ENCODE data around the gene NOL6.
"Not testable (repeated sequence)": the region's sequence is repeated elsewhere in the genome, so short reads cannot be mapped to it uniquely, and the experiment has no call there.

Gene NOL6, protein sequence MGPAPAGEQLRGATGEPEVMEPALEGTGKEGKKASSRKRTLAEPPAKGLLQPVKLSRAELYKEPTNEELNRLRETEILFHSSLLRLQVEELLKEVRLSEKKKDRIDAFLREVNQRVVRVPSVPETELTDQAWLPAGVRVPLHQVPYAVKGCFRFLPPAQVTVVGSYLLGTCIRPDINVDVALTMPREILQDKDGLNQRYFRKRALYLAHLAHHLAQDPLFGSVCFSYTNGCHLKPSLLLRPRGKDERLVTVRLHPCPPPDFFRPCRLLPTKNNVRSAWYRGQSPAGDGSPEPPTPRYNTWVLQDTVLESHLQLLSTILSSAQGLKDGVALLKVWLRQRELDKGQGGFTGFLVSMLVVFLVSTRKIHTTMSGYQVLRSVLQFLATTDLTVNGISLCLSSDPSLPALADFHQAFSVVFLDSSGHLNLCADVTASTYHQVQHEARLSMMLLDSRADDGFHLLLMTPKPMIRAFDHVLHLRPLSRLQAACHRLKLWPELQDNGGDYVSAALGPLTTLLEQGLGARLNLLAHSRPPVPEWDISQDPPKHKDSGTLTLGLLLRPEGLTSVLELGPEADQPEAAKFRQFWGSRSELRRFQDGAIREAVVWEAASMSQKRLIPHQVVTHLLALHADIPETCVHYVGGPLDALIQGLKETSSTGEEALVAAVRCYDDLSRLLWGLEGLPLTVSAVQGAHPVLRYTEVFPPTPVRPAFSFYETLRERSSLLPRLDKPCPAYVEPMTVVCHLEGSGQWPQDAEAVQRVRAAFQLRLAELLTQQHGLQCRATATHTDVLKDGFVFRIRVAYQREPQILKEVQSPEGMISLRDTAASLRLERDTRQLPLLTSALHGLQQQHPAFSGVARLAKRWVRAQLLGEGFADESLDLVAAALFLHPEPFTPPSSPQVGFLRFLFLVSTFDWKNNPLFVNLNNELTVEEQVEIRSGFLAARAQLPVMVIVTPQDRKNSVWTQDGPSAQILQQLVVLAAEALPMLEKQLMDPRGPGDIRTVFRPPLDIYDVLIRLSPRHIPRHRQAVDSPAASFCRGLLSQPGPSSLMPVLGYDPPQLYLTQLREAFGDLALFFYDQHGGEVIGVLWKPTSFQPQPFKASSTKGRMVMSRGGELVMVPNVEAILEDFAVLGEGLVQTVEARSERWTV

DNA sequence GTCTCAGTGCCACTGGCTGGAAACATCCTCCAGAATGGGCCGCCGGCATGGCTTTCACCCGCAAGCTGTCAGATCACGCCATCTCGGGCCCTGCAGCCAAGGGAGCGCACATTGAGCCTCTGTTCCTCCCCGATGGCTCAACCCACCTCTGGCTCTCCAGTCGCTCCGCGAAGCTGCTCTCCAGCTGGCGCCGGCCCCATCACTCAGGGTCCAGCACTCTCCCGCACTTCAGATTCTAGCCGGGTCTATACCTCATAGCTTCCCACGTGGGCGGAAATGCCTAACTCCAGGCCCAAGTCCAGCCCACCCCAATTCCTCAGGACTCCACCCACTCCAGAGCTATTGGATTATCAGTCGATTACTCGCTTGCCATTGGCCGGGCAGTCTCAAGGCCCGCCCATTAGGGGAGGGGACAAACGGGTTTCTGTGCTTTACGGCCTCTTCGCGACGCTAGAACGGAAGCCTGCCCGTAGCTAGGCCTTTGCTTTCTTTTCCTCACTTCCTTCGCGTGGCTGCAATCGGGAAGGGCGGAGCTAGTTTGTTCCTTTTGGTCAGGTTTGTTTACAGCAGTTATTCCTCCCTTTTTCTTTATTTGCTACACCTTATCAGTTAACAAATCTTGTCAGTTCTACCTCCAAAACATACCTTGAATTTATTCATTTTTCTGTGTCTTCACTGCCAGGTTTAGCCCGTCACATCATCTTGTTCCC is at the start of gene NOL6:
TSS of gene NOL6 (minus strand) at position 282 of the 710 bp plus-strand sequence. CDS start at position 200, 82 bp downstream.
- H3K4me3 ChIP-seq = peak within 1 kb of the TSS; percentile 70 to 76
- H3K9me3 ChIP-seq = no peaks in the 10 kb centered on the region
- TF ChIP-seq, protein P1, sequence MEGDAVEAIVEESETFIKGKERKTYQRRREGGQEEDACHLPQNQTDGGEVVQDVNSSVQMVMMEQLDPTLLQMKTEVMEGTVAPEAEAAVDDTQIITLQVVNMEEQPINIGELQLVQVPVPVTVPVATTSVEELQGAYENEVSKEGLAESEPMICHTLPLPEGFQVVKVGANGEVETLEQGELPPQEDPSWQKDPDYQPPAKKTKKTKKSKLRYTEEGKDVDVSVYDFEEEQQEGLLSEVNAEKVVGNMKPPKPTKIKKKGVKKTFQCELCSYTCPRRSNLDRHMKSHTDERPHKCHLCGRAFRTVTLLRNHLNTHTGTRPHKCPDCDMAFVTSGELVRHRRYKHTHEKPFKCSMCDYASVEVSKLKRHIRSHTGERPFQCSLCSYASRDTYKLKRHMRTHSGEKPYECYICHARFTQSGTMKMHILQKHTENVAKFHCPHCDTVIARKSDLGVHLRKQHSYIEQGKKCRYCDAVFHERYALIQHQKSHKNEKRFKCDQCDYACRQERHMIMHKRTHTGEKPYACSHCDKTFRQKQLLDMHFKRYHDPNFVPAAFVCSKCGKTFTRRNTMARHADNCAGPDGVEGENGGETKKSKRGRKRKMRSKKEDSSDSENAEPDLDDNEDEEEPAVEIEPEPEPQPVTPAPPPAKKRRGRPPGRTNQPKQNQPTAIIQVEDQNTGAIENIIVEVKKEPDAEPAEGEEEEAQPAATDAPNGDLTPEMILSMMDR (IDR thresholded peaks at IDR 0.05) = no peak
- peak within 1 kb of the TSS; percentile 59 to 66 for H3K27ac ChIP-seq
- intact Hi-C loops (cut with DNase I; ENCODE audit: low total_unique reads) = no loop called here
- H3K36me3 ChIP-seq = peaks cover 21 to 34% (median 30%) of the 10 kb centered on the region in 3 donors
- H3K27me3 ChIP-seq = no peaks in the 10 kb centered on the region
- DNase-seq = peak; percentile 99
- H3K4me1 ChIP-seq = peaks cover 0 to 18% (median 16%) of the 10 kb centered on the region in 4 donors

DNA sequence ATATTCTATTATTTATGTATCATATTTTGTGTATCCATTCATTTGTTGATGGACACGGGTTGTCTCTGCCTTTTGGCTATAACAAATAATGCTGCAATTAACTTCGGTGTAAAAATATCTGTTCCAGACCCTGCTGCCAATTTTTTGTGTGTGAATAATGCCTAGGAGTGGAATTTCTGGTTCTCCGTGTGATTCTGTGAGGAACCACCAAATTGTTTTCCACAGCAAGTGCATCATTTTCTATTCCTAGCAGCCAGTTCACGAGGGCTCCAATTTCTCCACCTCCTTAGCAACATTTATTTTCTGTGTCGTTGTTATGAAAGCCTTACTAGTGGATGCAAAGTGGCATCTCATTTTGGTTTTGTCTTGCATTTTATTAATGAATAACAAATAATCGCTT is 48.1 kb upstream of the NOL6 start:
- H3K9me3 ChIP-seq; DNase-seq; H3K27ac ChIP-seq; intact Hi-C loops (cut with DNase I; ENCODE audit: low total_unique reads); H3K36me3 ChIP-seq; H3K4me3 ChIP-seq: not testable (repeated sequence)
- peaks cover 0 to 16% (median 15%) of the 10 kb centered on the region in 4 donors for H3K4me1 ChIP-seq
- peaks cover 0 to 27% of the 10 kb centered on the region in 2 donors for H3K27me3 ChIP-seq

DNA sequence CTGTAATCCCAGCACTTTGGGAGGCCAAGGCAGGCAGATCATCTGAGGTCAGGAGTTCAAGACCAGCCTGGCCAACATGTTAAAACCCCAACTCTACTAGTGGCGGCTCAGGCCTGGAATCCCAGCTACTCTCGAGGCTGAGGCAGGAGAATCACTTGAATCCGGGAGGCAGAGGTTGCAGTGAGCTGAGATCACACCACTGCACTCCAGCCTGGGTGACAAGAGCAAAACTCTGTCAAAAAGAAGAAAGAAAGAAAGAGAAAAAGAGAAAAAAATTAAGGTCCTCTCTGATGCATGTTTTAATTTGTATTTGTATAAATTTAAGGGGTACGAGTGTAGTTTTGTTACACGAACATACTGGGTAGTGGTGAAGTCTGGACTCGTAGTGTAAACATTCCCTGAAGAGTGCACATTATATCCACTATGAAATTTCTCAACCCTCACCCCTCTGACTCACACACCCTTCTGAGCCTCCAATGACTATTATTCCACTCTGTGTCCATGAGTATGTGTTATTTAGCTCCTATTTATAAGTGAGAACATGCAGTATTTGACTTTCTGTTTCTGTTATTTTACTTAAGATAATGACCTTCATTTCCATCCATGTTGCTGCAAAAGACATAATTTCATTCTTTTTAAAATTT is 44.3 kb upstream of the NOL6 start:
- H3K4me3 ChIP-seq; H3K27ac ChIP-seq; DNase-seq; H3K4me1 ChIP-seq; H3K9me3 ChIP-seq; intact Hi-C loops (cut with DNase I; ENCODE audit: low total_unique reads); H3K27me3 ChIP-seq; H3K36me3 ChIP-seq: not testable (repeated sequence)

DNA sequence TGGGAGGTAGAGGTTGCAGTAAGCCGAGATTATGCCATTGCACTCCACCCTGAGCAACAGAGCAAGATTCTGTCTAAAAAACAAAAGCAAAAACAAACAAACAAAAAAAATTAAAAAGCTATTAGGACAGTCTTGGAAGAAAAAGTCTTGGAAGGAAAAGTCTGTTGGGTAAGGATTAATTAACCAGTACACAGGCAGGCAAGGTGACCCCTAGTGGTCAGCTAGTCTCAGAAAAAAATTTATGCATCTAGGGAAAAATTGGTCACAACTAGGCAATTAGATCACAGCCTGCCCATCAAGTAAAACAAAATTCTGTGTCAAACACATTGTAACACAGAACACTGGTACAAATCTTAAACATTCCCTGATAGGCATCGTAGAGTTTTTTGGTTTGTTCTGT is 43.6 kb upstream of the NOL6 start:
- Histone ChIP-seq H3K36me3 (no peaks in the 10 kb centered on the region), H3K9me3 (no peaks in the 10 kb centered on the region), H3K27ac (no peak overlapping the region), H3K27me3 (no peaks in the 10 kb centered on the region), H3K4me3 (no peak overlapping the region), H3K4me1 (no peaks in the 10 kb centered on the region)
- intact Hi-C loops (cut with DNase I; ENCODE audit: low total_unique reads) = no loop called here
- TF ChIP-seq, protein P1 (IDR thresholded peaks at IDR 0.05) = peak; percentile 31 to 49
- no peak for DNase-seq

DNA sequence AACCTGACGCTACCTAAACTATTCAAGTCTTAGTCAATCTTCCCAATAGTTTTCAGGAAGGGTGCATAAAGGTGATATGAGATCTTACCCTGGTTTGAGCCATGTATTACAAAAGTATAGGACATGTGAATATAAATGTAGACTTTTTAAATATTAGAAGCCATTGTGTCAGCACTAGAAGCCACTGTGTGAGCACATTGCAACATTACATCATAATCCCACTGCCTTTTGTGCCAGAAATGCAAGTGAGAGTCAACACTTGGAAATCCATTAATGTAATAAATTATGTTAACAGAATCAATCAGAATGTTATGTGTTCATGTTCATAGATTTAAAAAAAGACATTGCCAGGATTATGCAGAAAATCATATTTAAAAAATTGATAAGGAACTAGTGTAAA is 42.7 kb upstream of the NOL6 start:
- intact Hi-C loops (cut with DNase I; ENCODE audit: low total_unique reads); H3K9me3 ChIP-seq; H3K4me1 ChIP-seq; H3K4me3 ChIP-seq; H3K36me3 ChIP-seq; H3K27ac ChIP-seq; H3K27me3 ChIP-seq; DNase-seq: not testable (repeated sequence)

DNA sequence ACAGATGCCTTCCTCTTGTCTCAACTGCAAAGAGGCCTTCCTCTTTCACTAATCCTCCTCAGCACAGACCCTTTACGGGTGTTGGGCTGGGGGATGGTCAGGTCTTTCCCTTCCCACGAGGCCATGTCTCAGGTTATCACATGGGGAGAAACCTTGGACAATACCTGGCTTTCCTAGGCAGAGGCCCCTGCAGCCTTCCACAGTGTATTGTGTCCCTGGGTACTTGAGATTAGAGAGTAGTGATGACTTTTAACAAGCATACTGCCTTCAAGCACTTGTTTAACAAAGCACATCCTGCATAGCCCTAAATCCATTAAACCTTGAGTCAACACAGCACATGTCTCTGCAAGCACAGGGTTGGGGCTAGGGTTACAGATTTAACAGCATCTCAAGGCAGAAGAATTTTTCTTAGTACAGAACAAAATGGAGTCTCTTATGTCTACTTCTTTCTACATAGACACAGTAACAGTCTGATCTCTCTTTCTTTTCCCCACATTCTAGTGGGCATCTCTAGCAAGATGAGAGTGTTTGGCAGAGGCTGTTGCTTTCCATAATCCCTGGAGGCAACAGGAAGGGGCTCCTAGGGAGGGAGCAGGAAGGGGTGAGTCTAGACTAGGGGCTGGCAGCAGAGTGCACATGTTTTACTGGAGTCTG is 41.7 kb upstream of the NOL6 start:
- H3K27me3 ChIP-seq; DNase-seq; H3K9me3 ChIP-seq; H3K4me3 ChIP-seq; H3K36me3 ChIP-seq; H3K27ac ChIP-seq; intact Hi-C loops (cut with DNase I; ENCODE audit: low total_unique reads); H3K4me1 ChIP-seq: not testable (repeated sequence)

DNA sequence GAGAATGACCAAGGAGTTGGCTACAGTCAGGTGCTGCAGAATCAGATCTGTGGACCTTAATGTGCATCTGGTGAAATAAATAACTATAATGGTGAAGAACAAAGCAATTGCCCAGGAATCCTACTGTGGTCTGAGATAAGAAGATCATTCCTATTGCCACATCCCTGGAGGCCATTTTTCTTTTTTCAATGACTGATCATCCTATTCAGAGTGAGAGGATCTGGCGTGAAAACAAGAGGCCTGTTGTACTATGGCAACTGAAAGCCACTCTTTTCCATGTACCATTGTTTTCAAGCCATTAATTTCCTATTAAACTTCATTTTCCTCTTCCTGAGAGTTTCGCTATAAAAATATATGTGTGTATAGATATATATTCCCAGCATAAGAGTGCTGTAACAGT is 38.8 kb upstream of the NOL6 start:
- H3K9me3 ChIP-seq; H3K27me3 ChIP-seq; H3K4me1 ChIP-seq; H3K36me3 ChIP-seq; DNase-seq; H3K4me3 ChIP-seq; intact Hi-C loops (cut with DNase I; ENCODE audit: low total_unique reads); H3K27ac ChIP-seq: not testable (repeated sequence)

DNA sequence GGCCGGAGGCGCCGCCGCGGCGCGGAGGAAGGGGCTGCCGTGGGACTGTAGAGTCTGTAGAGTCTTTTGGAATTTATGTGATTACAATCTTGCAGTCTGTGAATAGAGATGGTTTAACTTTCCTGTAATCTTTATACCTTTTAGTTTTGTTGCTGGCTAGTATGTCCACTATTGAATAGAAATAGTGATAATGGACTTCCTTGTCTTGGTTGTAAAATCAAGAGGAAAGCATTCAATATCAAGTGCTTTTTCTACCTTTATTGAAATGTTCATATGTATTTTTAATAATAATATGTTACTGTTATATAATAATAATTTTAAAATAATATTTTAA is 37.4 kb upstream of the NOL6 start:
- Histone ChIP-seq H3K27ac (peak overlapping the region; percentile 78 to 80), H3K4me3 (peak overlapping the region; percentile 59 to 70)
- H3K4me1 ChIP-seq; DNase-seq; H3K27me3 ChIP-seq; intact Hi-C loops (cut with DNase I; ENCODE audit: low total_unique reads); H3K9me3 ChIP-seq; H3K36me3 ChIP-seq: not testable (repeated sequence)

Measured in tibial artery (tissue), 4 donors.